ENCODE data around the gene KRT31.
A peak's percentile ranks its signal among the peaks of the same experiment; 100 is the strongest.
"Not testable (repeated sequence)": the region's sequence is repeated elsewhere in the genome, so short reads cannot be mapped to it uniquely, and the experiment has no call there.

The KRT31 gene

DNA sequence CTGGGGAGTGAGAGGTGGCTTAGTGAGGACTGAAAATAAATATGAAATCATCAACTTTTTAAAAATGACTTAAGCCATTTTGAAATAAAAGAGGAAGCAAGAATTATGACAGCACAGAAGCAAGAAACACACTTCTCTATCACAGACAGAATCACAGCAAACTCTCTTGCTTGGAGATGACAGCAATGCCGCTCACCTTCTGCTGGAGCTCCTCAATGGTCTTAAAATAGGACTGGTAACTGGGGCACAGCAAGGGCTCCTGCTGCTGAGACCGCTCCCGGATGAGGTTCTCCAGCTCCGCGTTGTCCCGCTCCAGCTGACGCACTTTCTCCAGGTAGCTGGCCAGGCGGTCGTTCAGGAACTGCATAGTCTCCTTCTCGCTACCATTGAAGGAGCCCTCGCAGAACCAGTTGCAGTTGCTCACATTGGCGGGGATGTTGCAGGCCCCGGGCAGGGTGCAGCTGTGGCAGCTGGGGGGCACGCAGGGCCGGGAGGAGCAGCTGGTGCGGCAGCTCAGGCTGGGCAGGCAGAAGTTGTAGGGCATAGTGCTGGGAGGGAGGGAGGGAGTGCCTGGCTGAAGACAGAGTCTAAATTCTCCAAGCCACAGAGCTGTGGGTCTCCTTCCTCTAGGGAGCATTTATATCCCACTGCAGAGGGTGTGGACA is at the start of gene KRT31:
KRT31 (minus strand) TSS at position 613 of the 665 bp plus-strand sequence; CDS start at position 544, 69 bp downstream.
- DNase-seq, result no peak

DNA sequence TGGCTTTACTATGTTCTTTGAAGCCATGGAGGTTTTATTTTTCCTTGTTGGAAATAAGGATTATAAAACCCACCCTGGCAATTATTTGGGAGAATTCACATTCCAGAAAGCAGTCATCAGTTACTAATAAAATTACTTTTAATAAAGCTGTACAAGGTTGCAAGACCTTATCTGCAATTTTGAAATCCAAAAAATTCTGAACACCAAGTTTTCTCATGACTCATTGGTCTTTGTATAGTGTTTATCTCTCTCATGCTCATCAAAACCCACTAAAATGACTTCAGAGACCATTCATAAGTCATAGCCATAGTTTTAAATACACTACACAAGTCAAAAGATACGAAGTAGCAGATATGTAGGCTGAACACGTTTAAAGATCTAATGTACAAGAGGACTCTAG is 49.4 kb upstream of the KRT31 start:
- DNase-seq, result no peak

DNA sequence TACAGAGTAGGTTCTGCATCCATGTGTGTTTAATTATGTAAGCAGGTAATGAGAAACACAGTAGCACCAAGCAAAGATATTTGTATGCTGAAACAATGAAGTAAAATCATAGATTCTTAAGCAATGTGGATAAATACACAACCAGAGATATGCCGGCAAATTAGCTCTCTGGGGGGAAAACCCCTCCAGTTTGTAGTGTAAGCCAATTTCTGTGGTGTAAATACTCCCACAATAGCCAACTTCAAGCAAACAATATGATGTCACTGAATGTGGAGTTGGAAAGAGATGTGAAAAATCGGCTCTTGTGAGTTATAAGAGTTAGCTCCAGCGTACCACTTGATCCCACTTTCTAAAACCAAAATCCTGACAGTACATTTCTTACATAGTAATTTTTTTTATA is 47.2 kb upstream of the KRT31 start:
- DNase-seq, result no peak

DNA sequence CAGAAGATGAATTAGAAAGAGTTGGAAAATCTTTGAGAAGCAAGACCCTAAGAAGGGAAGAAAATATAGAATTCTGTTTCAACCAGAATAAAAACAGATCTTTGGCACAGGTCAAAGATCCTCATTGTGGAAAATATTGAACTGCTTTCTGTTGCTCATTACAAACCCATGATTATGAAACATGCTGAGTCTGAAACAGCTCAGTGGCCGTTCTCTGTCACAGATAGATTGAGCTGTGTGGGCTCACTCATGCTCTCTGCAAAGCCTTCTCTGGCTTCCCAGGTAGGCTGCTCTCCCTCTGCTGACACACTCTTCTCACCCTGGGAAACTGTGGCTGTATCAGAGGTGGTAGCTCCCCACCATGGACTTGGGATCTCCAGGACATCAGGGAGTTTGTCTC is 46.8 kb upstream of the KRT31 start:
- DNase-seq, result no peak

DNA sequence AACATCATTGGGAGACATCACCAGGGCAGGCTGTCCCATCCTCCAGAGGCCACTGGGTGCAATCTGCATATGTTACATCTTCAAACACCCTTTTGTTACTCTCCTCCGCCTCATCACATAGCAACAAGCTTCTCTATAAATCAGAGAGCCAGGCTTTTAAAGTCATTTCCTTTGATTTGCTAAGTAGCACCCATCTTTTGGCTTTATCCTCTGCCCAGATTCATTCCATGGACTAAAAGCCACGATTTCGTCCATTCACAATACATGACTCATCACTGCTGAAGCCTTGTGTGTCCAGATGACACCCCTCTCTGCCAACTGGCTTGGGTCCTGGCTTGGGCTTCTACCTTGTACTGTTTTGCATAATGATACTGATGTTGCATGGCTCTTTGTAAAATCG is 45.3 kb upstream of the KRT31 start:
- no peak for DNase-seq

DNA sequence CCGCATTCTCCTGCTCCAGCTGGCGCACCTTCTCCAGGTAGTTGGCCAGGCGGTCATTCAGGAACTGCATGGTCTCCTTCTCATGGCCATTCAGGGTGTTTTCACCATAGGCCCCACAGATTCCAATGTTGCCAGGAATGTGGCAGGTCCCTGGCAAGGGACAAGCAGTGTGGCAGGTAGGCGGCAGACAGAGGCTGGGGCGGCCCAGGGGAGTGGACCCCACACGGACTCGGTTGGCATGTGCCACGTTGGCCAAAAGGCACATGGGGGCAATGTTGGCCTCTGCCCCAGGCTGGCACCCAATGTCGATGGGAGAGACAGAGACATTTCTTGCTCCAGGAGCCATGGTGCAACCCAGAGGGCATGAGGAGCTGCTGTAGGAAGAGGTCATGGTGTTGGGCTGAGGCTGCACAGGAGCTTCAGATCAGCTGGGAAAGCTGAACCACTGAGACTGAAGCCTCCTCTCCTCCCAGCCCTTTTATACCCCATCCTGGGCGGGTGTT is 43.2 kb upstream of the KRT31 start, which contains the start of gene KRT38:
KRT38 (minus strand) TSS at position 453 of the 503 bp plus-strand sequence; CDS start at position 391, 62 bp downstream.
- DNase-seq, result no peak

DNA sequence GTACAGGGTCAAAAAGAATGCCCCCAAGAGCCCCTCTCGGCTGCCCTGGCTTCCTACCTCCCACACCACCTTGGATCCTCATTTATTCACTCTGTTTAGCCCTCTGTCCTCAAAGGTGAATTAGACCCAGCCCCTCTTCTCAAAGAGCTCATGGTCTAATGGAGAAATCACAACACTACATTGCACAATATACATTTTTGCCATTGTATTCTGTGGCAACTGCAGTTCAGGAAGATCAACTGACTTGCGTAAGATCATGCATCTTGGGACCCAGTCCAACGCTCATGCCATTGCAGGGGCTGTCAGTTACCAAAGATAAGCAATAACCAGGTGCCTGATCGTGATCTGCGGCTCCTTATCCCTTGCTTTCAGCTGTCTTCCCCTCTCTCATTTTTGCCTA is 42.0 kb upstream of the KRT31 start:
- no peak for DNase-seq

DNA sequence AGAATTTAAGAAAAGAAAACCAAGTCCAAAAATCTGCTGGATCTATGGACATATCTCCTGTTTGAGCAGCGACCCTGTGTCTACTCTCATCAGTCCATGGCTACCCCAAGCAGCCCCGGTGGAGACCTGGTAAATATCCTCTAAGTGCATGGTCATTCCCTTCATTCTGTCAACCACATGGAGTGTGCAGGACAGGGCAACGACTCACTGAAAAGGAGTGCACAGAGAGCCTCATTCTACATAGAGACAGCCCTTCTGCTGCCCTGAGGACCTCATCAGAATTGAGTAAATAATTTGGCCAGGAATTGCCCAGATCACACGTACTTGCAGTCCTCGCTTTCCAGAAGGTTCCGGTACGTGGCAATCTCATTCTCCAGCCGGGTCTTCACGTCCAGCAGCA is 40.4 kb upstream of the KRT31 start:
- DNase-seq, result no peak

DNA sequence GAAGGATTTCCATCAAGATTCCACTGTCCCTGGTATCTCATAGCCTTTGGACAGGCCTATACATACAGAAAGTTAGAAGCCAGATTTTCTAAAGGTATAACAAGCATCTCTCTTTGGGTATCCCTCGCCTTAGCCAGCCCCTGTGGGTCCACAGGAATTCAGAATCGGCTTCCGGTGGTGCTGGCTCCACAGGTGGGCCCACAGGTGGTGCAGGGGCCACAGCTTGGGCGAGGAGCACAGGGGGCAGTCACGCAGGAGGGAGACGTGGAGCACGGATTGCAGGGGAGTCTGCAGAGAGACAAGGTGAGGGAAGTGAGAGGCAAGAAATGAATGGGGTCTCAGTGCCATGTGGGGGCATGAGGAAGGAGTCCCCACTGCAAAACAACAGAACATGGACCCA is 39.8 kb upstream of the KRT31 start:
- no peak for DNase-seq

DNA sequence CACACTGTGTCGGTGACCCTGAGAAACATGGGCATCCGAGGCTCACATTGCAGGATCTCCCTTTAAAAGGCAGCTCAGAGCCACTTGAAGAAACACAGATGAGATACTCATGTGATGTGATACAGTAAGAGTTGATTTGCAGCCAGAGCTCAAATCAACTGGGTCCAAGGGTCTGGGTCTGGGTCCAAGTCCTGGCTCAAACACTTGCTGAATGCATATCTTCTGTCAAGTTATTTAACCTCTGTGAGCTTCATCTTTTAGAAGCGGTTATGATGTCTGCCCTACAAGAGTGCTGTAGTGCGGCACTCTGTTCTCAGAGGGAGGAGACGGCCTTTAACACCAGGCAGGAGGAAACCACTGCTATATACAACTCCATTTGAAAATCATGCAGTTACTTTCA is 37.0 kb upstream of the KRT31 start:
- DNase-seq, result no peak

DNA sequence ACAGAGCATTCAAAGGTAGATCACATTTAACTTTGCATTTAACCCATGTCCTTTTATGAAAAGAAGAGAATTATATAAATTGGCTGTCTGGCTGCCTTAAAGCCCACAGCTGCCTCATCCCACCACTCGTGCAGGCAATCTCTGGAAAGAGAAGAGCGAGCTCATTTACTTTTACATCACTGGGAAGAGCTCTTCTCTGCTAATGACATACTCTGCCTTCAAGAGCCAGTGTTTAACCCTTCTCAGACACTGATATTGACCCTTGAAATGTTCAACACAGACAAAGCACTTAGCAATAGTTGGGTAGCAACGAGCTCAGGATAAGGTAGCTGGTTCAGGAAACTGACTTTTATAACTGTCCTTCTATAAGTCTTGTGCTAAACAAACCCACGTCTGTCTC is 36.6 kb upstream of the KRT31 start:
- DNase-seq, result peak; percentile 90

DNA sequence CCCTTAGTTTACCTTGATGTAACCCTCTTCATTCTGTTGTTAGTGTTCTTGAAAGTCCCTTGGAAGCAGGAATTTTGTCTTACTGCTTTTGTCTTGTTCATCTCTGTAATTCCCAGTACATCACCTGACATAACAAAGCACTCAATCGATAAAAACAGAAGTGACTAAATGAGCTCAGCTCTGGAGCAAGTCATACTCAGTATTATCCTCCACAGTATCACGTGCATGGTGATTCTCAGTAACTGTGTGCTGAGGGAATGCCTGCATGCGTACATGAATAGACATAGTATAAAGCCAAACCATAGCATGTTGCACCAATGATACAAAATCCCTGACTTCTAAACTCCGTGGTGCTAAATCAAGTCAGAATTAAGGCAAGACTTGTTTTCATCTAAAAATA is 36.2 kb upstream of the KRT31 start:
- peak; percentile 61 for DNase-seq

DNA sequence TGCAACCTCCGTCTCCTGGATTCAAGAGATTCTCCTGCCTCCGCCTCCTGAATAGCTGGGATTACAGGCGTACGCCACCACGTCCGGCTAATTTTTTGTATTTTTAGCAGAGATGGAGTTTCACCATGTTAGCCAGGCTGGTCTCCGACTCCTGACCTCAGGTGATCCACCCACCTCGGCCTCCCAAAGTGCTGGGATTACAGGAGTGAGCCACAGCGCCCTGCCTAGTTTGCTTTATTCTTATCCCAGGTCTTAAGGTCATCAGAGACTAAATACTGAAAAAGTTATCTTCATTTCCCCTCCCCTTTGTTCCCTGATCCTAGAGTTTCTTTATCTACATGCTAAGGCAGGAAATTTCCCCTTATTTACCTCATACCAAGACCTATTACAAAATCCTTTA is 33.0 kb upstream of the KRT31 start:
- not testable (repeated sequence) for DNase-seq

DNA sequence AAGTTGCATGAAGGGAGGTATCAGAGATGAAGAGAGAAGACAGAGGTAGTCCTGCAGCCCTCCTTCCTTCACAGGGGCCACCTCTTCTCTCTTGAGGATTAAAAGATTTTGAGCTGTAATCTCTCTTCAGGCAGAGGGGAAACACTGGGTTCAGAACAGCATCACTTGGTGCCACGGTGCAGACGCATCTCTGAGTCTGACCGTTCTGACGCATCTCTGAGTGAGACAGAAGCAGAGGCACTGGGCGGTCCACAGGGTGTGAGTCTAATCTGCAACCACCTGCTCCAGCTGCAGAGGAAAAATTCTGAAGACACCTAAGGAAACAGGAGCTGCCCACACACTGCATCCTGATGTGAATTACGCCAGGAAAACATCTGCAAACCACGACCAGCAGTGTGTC is 32.3 kb upstream of the KRT31 start:
- DNase-seq, result no peak

DNA sequence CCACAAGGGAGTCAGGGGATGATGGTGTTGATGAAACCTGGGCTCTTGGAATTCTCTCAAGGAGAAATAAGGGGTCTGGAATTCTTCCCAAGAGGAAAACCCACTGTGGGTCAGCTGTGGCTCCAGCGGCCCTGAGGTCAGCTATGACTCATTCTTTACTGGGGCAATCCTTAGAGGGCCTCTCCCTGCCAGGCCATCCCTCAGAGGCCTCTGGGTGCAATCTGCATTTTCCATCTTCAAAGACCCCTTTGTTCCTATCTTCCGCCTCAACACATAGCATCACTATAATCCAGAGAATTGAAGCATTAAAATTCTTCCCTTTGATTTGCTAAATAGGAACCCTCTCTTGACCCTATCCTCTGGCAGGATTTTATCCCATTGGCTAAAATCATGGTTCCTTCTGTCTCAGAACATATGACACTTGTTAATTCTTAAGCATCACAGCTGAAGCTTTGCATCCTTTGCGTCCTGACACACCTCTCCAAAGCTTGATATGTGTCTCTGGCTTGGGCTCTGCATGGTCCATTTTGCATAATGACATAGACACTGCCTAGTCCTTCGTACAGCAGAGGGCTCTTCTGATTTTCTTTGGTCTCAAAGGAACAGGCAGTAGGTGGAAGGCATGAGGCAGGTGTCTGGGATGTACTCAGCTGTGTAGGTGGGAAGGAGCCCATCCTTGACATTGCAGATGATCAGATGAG is 31.3 kb upstream of the KRT31 start:
- no peak for DNase-seq

DNA sequence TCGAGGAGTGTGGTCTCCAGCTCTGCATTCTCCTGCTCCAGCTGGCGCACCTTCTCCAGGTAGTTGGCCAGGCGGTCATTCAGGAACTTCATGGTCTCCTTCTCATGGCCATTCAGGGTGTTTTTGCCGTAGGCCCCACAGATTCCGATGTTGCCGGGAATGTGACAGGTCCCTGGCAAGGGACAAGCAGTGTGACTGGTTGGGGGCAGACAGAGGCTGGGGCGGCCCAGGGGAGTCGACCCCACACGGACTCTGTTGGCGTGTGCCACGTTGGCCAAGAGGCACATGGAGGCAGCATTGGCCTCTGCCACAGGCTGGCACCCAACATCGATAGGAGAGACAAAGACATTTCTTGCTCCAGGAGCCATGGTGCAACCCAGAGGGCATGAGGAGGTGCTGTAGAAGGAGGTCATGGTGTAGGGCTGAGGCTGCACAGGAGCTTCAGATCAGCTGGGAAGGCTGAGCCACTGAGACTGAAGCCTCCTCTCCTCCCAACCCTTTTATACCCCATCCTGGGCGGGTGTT is 26.8 kb upstream of the KRT31 start, which contains the start of gene KRT37:
KRT37 (minus strand) TSS at position 475 of the 525 bp plus-strand sequence; CDS start at position 413, 62 bp downstream.
- DNase-seq, result no peak

DNA sequence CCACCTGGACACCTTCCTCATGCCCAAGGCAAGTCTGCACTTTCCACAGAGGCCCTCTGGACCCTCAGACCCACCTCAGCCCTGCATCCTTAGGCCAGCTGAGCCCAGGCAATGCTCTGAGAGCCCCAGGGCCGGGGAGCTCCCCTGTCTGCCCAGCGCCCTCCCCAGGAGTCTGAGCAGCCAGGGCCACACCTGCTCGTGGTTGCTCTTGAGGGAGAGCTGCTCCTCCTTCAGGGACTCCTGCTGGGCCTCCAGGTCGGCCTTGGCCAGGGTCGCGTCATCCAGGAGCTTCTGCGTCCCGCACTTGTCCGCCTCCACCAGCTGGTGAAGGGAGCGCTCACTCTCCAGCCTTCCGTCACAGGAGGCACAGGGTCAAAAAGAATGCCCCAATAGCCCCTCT is 25.2 kb upstream of the KRT31 start:
- not testable (repeated sequence) for DNase-seq

DNA sequence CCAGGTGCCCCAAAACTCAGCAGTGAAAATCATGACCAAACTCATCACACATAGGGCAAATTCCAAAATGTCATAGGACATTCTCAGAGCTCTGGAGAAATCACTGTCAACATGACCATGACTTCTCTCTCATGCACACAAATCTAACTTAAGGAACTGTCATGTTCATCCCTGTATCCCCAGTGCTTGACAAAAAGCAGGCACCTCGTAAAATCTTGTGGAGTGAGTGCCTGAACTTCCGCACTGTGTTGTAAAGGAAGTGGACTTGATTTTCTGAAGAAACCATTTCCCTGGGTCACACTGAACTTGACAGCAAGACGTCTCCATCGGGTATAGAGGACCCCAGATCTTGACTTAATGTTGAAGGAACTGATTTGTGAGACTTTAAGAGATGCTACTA is 24.2 kb upstream of the KRT31 start:
- no peak for DNase-seq

DNA sequence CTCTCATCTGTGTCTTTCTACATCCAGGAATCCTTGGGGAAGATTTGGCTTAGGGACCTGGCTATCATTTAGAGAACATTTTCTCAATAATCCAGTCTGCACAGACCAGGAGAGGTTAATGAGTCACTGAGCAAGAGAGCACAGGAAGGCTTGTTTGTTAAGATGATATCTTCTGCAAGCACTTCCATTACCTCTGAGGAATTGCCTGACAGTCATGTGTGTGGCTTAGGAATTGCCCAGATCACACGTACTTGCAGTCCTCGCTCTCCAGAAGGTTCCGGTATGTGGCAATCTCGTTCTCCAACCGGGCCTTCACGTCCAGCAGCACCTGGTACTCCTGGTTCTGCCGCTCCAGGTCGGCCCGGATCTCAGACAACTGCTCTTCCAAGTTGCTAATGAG is 23.7 kb upstream of the KRT31 start:
- DNase-seq, result no peak

DNA sequence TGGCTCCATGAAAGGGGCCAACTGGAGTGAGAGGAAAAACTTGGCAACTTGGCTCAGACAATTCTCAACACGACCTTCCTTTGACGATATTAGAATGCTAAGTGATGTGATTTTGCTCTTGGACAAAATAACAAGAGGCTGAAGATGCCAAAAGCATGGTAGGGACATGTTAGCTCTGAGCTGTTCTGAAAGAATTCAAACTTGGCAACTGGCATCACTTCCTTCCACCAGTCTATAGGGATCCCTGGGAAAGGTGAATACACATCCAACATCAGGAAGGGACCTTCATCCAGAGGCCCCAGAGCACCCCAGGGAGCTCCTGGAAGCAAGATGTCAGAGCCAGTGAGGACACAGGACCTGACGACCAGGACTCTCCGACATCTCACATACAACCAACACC is 22.7 kb upstream of the KRT31 start:
- DNase-seq, result no peak

DNA sequence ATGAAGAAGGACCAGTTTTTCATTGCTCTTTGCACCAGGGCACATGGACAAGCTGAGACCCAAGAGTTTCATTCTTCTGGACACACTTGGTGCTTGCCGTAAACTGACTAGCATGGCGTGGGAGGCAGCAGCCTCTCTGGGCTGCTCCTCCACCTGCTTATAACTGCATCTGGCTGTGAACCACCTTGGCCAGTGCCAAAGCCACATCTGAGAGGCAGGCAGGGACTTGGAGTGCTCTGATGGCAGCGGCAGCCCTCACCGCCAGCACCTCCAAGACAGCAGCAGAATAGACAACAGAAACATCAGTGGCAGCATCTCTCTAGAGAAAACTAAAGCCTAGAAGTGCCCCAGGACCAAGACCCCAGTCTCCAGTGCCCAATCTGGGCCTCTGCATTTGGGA is 22.3 kb upstream of the KRT31 start:
- peak; percentile 67 for DNase-seq

DNA sequence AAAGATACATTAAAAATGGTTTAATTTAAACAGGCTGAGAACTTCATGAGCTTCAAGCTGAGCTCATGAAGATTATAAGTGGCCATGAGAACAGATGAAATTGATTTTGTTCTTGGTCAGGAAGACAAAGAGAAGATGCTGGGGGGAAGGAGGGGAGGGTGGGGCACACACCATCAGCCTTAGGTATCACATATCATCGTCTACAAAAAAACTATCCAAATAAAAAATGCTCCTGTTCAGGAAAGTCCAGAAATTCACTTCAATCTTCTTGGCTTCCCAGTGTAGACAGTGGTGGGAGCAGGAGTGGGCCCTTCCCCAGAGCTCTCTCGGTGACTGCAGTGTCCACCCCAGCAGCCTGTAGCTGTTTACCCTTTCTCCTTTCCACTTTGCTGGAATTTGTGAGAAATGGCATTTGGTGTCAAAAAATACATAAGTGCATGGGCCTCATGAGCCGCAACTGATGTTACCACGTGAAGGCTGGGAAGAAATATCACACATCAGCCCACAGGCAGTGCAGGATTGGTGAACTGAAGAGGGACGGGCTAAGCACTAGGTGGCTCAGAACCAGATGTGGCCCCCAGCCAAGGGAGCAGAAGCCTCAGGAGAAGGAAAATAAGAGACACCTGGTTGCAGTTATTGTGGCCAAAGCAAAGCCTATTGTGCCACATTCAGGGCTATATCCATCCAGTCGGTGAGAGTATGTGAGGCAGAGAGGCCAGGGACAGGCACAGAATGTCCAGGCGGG is 20.9 kb upstream of the KRT31 start:
- DNase-seq, result no peak

DNA sequence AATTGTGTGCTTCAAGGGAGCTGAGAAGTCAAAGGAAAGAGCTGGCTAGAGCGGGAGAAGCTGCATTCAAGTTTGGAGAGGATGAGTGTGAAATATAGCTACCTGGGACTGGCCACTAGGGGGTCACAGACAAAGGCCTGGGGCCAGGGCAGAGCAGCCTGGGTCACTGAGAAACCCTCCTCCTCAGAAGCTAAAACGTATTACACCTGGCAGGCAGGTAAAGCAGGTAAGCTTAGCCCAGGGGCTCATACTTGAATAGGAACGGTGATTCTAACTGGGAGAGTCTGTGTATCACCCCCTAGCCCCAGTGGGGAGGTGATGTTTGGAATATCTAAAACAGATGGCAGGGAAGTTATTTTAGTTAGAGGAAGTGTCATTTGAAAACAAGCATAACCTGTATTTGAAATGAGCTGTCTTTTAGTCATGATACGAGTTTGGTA is 20.2 kb upstream of the KRT31 start:
- DNase-seq, result no peak

Data from DMS79 (cell line).